Measurements from ENCODE around the gene SLF2. TPM values are rescaled to one million over a fixed set of nuclear protein-coding genes. Genes with fewer than 3 reads are reported as not detected.
A peak's percentile ranks its signal among the peaks of the same experiment; 100 is the strongest.

The SLF2 gene
- total and polyA plus RNA-seq, 9 of the 15 experiments (the other 6 are each of a cell fraction or from before 2014, with no cell fraction given): 1.7 to 18.4 (median 7.8) TPM

DNA sequence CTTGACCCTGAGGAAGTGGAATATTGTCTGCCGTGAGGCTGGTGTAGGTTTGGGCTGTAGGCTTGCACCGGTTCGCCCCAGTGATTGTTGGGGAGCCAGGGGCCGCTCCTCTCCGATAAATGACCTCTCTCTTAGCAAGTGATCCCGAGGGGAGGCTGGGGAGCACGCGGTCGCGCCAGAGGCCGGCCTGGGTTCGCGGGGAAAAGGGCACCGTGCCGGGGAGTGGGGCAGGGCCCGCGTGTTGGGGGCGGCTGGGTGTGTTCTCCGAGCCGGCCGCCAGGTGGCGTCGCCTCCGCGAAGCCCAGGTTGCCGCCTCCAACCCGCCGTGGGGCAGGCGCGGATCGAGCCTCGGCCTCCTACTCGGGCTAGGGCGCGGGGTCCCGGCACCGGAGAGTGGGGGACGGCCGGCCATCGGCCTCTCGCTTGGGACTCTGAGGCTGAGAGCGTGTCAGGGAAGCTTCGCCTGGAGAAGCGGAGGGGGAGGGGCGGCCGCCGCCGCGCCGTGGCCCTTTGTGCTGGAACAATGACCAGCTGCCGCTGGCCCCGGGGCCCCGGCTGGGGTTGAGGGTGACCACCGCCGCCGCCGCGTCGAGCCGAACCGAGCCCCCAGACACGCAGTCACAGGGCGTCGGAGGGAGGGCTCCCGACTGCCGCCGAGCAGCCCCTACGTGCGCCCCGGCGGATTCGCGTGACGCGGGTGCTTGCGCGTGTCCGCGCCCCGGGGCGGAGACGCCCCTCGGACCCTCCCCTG lies 86.4 kb downstream of the SLF2 start (continued):
- TF ChIP-seq TAF1 (IDR thresholded peaks at IDR 0.05; ENCODE audit: control insufficient read depth, extremely low read depth, insufficient read depth, low read length, severe bottlenecking): peak; percentile 33
- TF ChIP-seq FUS (optimal IDR thresholded peaks at IDR 0.05; ENCODE audit: low read depth, low read length): no peak
- peak; percentile 47; the same call in 1 of the 2 replicates for TF ChIP-seq MYC (IDR thresholded peaks at IDR 0.05; ENCODE audit: low read depth, low read length)
- no peak for TF ChIP-seq MYC (CRISPR knock-in tag; IDR thresholded peaks at IDR 0.05; ENCODE audit: borderline replicate concordance, low read depth)
- TF ChIP-seq HDGF (IDR thresholded peaks at IDR 0.05): no peak
- TF ChIP-seq, protein P1, sequence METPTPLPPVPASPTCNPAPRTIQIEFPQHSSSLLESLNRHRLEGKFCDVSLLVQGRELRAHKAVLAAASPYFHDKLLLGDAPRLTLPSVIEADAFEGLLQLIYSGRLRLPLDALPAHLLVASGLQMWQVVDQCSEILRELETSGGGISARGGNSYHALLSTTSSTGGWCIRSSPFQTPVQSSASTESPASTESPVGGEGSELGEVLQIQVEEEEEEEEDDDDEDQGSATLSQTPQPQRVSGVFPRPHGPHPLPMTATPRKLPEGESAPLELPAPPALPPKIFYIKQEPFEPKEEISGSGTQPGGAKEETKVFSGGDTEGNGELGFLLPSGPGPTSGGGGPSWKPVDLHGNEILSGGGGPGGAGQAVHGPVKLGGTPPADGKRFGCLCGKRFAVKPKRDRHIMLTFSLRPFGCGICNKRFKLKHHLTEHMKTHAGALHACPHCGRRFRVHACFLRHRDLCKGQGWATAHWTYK (CRISPR knock-in tag; IDR thresholded peaks at IDR 0.05): peak; percentile 48; the same call in 1 of the 2 replicates
- TF ChIP-seq E2F3 (CRISPR knock-in tag; IDR thresholded peaks at IDR 0.05): 0 out of 2 replicates have a peak, but pooled peaks have one; percentile 32
- TF ChIP-seq, protein P2, sequence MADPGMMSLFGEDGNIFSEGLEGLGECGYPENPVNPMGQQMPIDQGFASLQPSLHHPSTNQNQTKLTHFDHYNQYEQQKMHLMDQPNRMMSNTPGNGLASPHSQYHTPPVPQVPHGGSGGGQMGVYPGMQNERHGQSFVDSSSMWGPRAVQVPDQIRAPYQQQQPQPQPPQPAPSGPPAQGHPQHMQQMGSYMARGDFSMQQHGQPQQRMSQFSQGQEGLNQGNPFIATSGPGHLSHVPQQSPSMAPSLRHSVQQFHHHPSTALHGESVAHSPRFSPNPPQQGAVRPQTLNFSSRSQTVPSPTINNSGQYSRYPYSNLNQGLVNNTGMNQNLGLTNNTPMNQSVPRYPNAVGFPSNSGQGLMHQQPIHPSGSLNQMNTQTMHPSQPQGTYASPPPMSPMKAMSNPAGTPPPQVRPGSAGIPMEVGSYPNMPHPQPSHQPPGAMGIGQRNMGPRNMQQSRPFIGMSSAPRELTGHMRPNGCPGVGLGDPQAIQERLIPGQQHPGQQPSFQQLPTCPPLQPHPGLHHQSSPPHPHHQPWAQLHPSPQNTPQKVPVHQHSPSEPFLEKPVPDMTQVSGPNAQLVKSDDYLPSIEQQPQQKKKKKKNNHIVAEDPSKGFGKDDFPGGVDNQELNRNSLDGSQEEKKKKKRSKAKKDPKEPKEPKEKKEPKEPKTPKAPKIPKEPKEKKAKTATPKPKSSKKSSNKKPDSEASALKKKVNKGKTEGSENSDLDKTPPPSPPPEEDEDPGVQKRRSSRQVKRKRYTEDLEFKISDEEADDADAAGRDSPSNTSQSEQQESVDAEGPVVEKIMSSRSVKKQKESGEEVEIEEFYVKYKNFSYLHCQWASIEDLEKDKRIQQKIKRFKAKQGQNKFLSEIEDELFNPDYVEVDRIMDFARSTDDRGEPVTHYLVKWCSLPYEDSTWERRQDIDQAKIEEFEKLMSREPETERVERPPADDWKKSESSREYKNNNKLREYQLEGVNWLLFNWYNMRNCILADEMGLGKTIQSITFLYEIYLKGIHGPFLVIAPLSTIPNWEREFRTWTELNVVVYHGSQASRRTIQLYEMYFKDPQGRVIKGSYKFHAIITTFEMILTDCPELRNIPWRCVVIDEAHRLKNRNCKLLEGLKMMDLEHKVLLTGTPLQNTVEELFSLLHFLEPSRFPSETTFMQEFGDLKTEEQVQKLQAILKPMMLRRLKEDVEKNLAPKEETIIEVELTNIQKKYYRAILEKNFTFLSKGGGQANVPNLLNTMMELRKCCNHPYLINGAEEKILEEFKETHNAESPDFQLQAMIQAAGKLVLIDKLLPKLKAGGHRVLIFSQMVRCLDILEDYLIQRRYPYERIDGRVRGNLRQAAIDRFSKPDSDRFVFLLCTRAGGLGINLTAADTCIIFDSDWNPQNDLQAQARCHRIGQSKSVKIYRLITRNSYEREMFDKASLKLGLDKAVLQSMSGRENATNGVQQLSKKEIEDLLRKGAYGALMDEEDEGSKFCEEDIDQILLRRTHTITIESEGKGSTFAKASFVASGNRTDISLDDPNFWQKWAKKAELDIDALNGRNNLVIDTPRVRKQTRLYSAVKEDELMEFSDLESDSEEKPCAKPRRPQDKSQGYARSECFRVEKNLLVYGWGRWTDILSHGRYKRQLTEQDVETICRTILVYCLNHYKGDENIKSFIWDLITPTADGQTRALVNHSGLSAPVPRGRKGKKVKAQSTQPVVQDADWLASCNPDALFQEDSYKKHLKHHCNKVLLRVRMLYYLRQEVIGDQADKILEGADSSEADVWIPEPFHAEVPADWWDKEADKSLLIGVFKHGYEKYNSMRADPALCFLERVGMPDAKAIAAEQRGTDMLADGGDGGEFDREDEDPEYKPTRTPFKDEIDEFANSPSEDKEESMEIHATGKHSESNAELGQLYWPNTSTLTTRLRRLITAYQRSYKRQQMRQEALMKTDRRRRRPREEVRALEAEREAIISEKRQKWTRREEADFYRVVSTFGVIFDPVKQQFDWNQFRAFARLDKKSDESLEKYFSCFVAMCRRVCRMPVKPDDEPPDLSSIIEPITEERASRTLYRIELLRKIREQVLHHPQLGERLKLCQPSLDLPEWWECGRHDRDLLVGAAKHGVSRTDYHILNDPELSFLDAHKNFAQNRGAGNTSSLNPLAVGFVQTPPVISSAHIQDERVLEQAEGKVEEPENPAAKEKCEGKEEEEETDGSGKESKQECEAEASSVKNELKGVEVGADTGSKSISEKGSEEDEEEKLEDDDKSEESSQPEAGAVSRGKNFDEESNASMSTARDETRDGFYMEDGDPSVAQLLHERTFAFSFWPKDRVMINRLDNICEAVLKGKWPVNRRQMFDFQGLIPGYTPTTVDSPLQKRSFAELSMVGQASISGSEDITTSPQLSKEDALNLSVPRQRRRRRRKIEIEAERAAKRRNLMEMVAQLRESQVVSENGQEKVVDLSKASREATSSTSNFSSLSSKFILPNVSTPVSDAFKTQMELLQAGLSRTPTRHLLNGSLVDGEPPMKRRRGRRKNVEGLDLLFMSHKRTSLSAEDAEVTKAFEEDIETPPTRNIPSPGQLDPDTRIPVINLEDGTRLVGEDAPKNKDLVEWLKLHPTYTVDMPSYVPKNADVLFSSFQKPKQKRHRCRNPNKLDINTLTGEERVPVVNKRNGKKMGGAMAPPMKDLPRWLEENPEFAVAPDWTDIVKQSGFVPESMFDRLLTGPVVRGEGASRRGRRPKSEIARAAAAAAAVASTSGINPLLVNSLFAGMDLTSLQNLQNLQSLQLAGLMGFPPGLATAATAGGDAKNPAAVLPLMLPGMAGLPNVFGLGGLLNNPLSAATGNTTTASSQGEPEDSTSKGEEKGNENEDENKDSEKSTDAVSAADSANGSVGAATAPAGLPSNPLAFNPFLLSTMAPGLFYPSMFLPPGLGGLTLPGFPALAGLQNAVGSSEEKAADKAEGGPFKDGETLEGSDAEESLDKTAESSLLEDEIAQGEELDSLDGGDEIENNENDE (IDR thresholded peaks at IDR 0.05; ENCODE audit: low read depth, low read length): no peak
- TF ChIP-seq, protein P3, sequence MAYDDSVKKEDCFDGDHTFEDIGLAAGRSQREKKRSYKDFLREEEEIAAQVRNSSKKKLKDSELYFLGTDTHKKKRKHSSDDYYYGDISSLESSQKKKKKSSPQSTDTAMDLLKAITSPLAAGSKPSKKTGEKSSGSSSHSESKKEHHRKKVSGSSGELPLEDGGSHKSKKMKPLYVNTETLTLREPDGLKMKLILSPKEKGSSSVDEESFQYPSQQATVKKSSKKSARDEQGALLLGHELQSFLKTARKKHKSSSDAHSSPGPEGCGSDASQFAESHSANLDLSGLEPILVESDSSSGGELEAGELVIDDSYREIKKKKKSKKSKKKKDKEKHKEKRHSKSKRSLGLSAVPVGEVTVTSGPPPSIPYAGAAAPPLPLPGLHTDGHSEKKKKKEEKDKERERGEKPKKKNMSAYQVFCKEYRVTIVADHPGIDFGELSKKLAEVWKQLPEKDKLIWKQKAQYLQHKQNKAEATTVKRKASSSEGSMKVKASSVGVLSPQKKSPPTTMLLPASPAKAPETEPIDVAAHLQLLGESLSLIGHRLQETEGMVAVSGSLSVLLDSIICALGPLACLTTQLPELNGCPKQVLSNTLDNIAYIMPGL (CRISPR knock-in tag; IDR thresholded peaks at IDR 0.05): peak; percentile 74; the same call in 1 of the 2 replicates
- TF ChIP-seq ZNF324 (CRISPR knock-in tag; IDR thresholded peaks at IDR 0.05): 0 out of 2 replicates have a peak, but pooled peaks have one; percentile 22
- TF ChIP-seq KLF13 (tag; IDR thresholded peaks at IDR 0.05; ENCODE audit: borderline replicate concordance, low read depth): 0 out of 2 replicates have a peak, but pooled peaks have one; percentile 30
- no peak for TF ChIP-seq SRSF3 (IDR thresholded peaks at IDR 0.05; ENCODE audit: insufficient read depth, low read length)
